Epidermal melanocyte (primary cell): Measurements from ENCODE around the gene CORO2B.
A peak's percentile ranks its signal among the peaks of the same experiment; 100 is the strongest.
"Not testable (repeated sequence)": the region's sequence is repeated elsewhere in the genome, so short reads cannot be mapped to it uniquely, and the experiment has no call there.

ENCODE experiments used
- DNase-seq: peaks from one replicate; pipeline ENCODE4 v3.0.0; 2011; ENCODE audit warnings: low spot score; ENCODE audit not compliant: insufficient read length

The CORO2B gene

GRCh38 chr15:68604840-68605478, 26.2 kb downstream of the CORO2B start:
- DNase-seq, result not testable (repeated sequence)

GRCh38 chr15:68606375-68606774, 27.6 kb downstream of the CORO2B start:
- no peak for DNase-seq

GRCh38 chr15:68608206-68608843, 29.5 kb downstream of the CORO2B start:
- DNase-seq, result no peak

- DNase-seq, result no peak
These were observed 30.0 kb downstream of the CORO2B start for GRCh38 chr15:68608844-68609232.

- no peak for DNase-seq
These were observed 30.8 kb downstream of the CORO2B start for GRCh38 chr15:68609629-68610028.

GRCh38 chr15:68610825-68611224, 32.0 kb downstream of the CORO2B start:
- DNase-seq, result no peak

GRCh38 chr15:68612503-68612902, 33.7 kb downstream of the CORO2B start:
- DNase-seq, result no peak

- no peak for DNase-seq
These were observed 34.4 kb downstream of the CORO2B start for GRCh38 chr15:68612979-68613740.

- peak; percentile 60 for DNase-seq
These were observed 35.7 kb downstream of the CORO2B start for GRCh38 chr15:68614286-68615035.

- no peak for DNase-seq
These were observed 36.5 kb downstream of the CORO2B start for GRCh38 chr15:68615301-68615700.

- no peak for DNase-seq
These were observed 37.0 kb downstream of the CORO2B start for GRCh38 chr15:68615811-68616210.

GRCh38 chr15:68616397-68616796, 37.6 kb downstream of the CORO2B start:
- no peak for DNase-seq

- no peak for DNase-seq
These were observed 38.2 kb downstream of the CORO2B start for GRCh38 chr15:68617001-68617400.

- DNase-seq, result no peak
These were observed 39.0 kb downstream of the CORO2B start for GRCh38 chr15:68617777-68618176.

- DNase-seq, result no peak
These were observed 39.6 kb downstream of the CORO2B start for GRCh38 chr15:68618394-68618793.

GRCh38 chr15:68618908-68619698, 40.3 kb downstream of the CORO2B start:
- no peak for DNase-seq

GRCh38 chr15:68620721-68621527, 42.1 kb downstream of the CORO2B start:
- DNase-seq, result peak; percentile 98

GRCh38 chr15:68621535-68621934, 42.7 kb downstream of the CORO2B start:
- no peak for DNase-seq

- DNase-seq, result no peak
These were observed 44.6 kb downstream of the CORO2B start for GRCh38 chr15:68623301-68623892.

GRCh38 chr15:68625853-68626252, 47.1 kb downstream of the CORO2B start:
- no peak for DNase-seq
